ENCODE results near the gene CCDC184.
"Not testable (repeated sequence)": the region's sequence is repeated elsewhere in the genome, so short reads cannot be mapped to it uniquely, and the experiment has no call there.

CCDC184 gene

DNA sequence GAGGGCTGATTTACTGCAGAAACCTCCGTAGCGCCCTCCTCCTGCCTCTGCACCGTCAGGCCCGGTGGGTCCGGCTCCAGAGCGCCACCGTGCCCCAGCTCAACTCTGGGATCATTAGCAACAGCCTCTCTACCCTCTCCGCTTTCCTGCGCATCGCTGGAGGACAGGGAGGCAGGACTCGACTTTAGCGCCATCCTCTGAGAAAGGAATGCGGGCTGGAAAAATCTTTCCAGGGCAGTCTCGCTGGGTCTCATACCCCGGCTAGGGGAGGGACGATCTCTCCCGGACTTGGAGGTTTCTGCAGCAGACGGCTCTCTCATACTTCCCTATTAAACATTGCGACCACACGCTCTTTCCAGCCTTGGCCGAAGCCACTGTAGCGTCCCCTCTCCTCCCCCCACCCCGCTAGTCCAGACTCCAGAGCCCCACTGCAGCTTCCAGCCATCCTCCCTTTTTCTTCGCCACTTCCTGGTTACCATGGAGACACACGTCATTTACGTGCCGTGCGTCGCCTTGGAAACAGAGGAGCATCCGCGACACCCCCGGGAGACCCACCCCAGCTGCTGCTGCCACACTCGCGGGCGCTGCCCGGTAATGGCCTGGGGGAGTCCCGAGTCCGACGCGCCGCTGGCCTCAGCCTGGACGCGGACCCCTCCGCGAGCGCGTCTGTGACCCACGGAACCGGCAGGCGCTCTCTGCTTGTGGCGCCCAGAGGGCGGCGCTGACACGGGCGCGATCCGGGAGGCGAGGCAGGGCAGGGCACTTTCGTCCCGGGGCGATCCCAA is at the start of gene CCDC184:
CCDC184 (plus strand) TSS at position 554 of the 785 bp plus-strand sequence. CDS start 479 bp downstream, outside the sequence.
- peak; percentile 88 for DNase-seq

DNA sequence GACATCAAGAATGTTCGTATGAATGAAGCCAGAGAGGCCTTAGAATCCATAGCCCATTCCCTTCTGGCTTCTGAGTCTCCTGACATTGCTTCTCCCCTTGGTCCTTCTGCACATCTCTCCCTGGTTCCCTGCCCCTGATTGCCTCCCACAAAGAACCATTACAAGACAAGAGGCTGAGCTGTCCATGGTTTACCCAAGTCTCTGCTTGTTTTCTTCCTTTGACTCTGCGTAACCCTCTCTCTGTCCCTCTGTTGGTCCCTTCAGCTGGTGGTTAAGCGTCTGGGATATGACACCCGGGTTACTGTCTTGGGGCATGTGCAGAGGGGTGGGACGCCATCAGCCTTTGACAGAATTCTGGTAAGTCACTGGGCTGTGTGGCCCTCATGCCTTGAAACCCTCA is 48.4 kb upstream of the CCDC184 start:
- no peak for DNase-seq

DNA sequence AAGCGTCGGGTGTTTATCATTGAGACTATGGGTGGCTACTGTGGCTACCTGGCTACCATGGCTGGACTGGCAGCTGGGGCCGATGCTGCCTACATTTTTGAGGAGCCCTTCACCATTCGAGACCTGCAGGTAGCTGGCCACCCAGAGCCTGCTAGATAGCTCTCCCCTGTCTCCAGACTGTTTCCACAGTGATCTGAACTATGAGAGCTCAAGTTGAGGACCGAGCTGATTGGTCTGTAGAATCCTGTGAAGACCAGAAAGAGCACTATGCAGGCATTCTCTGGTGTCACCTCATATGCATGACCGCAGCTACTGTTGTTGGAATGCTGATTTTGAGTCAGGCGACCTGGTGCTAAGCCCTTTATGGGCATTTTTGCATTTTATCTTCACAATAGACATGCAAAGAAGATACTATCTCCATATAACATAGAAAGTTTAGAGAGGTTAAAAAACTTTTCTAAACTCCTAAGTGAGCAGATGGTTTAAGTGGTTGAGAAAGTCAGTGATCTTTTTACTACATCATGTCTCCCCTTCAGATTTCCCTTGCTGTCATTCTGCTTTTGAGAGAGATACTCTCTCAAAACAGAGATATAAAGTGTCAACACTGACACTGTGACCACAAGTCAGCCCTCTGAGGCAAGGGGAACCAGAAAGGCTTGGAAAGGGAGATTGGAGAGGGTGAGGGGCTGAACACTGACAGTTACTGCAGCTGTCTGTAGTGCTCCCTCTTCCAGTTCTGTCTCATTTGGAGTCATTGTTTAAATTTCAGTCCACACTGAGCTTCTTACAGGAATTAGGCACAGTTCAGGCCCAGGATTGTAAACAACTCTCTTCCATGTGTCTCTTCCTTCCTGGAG is 40.4 kb upstream of the CCDC184 start:
- no peak for DNase-seq

DNA sequence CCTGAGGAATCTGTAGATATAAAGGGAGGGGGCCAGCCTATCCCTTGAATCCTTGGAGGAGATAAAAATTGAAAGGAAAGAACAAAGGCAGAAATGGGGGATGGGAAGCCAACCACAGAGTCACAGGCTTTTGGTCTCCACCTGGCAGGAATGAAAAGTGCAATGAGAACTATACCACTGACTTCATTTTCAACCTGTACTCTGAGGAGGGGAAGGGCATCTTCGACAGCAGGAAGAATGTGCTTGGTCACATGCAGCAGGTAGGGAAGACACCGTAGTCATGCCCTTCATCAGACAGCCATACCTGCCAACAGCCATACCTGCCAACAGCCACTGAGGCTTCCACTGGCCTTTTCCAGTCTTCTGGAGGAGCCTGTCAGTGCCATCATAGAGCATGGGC is 39.5 kb upstream of the CCDC184 start:
- no peak for DNase-seq

DNA sequence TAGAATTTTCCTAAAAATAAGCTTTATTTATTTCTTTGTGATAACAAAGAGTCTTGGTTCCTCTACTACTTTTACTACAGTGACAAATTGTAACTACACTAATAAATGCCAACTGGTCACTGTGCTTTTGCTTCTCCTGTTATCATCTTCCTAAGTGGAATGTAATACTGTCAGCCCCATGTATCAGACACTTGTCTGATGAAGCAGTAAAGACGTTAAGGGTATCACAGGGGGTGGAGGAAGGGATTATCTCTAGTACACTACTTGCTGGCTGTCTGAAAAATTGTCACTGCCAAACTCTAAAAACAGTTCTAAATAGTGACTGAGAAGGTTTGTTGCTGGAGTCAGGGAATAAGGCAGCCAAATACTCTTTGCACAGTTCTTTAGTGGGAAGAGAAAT is 37.5 kb upstream of the CCDC184 start:
- no peak for DNase-seq

DNA sequence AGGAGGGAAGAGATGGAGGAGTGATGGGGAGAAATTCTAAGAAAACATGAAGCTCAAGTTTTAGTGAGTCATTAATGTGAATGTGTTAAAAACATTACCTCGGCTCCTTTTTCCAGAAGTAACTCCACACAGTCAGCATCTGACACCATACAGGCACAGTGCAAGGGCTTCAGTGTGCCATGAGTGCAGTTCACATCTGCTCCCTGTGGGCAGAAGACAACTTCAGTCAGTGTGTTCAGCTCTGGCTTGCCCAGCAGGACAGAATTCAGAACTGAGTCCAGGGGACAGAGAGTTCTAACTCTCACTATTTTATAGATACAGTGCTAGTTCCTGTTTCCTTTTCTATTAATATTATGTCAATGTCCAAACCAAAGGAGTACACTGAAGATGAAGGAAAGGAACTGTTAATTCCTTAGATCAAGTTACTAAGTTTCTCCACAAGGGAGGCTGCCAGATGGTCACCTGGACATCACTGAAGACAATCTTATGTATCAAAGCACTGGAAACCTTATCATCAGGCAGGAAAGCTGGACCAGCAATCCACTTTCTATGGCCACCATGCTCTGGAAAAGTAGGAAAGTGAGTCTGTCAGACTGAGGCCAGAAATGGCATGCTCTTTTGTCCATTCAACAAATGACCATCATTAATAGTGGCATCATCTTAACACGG is 32.2 kb upstream of the CCDC184 start:
- DNase-seq = no peak

DNA sequence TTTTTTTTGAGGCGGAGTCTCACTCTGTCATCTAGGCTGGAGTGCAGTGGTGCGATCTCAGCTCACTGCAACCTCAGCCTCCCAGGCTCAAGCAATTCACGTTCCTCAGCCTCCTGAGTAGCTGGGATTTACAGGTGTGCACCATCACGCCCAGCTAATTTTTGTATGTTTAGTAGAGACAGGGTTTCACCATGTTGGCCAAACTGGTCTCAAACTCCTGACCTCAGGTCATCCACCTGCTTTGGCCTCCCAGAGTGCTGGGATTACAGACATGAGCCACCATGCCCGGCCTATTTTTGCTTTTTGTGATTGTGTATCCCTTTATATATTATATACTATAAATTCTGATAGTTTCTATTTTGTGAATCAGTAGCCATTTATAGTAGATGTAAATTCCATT is 27.7 kb upstream of the CCDC184 start:
- DNase-seq = not testable (repeated sequence)

DNA sequence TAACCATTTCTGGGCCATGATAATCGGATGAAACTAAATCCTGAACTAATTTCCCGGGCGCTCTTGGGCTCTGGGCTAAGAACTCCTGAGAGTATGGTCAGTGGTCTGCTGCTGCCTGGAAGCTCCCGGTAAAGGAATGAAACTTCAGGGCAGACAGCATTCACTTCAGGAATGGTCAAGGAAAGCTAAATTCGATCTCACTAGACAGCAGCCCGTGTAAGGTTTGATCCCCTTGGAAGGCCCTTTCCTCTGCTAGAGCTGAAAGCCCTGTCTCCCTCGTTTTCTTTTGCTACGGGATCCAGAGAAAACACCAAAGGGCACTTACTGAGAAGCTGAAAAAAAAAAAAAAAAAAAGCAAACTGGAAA is 26.8 kb upstream of the CCDC184 start:
- no peak for DNase-seq

DNA sequence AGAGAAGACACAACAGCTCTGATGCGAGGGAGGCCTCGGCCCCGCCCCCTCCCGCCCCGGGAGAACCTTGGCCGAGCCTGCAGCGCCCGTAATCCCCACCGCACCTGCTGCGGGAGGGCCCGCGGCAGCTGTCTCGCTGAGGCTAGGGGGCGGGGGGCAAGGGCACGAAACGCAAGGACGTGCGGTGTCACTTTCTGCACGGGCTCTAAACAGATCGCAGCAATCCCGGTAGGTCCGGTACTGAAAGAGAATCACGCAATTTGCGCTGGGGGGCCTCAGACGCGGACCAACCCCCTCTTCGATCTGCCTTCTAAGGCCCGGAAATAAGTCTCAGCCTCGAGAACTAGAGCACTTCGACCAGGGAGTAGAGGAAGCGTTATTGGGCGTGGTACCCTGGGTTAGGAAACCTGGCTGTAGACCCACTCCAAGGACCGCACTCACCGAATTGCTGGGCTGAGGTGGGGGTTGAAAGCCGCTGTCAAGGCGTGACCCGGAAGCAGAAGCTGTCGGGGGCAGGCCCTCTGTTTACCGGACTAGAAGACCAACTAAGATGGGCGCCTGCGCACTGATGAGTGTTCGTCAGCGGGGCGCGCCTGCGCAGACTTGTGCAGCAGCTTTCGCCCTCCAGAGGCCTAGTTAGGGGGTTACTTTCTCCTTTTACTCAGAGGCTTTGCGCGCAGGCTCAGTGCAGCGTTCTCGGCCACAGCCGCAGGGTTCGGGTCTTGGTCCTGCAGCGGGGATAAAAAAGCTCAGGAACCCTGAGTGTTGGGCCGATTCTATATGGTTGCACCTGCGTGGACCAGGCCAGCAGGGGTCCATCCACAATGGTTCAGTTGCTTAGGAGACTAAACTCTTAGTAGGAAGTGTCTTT is 26.2 kb upstream of the CCDC184 start, which contains the start of gene ASB8:
ASB8 (minus strand) TSS at position 498 of the 871 bp plus-strand sequence. CDS start 4,019 bp downstream, outside the sequence.
- peak; percentile 100 for DNase-seq

DNA sequence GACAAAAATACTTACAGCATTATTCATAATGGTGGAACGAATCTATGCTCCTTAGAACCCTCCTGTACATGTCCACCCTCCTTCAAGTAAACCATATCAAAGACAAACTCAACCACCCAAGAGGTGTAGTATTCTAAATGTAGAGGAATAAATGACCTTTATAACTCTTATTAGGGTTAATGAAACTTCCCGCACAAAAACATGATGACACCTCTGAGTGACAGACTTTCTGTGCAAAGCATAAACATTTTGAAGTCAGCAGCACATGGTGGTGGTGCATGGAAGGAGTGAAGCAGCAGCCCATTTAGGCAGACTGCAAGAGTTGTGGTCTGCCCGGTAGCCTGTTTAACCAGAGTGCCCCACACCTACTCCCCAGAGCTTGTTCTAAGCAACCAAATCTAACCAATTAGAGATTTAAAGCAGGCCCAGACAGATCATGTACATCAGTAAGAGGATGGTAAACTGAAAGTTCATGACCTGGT is 25.5 kb upstream of the CCDC184 start:
- DNase-seq = no peak

DNA sequence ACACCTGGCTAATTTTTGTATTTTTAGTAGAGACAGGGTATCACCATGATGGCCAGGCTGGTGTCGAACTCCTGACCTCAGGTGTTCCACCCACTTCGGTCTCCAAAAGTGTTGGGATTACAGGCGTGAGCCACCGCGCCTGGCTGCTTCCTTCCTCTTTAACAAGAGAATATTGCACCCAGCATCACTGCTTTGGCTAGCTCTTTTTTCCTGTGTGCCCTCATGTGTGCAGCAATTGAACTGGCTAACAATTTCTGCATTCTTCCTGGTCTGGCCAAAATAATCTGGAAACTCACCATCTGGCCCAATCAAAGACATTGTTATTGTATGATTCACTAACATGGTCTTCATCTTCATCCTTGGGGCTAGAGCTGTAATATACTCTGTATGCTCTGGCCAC is 23.4 kb upstream of the CCDC184 start:
- no peak for DNase-seq

DNA sequence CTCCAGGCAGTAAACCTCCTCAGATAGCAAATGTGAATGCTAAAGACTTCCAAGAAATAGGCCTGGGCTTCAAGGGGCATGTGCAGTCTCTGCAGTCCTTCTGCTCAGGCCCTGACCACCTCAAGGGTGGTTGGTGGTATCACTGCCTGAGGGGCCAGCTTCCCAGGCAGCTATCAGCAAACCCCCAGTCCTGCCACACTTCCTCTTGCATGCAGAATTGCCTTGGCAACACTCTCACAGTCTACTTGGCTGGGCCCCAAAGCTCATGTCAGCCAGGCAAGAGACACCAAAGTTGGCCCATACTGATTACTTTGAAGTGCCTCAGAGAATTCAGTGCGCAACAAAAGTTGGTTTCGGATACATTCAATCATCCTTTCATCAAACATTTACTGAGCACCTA is 22.6 kb upstream of the CCDC184 start:
- DNase-seq = no peak

DNA sequence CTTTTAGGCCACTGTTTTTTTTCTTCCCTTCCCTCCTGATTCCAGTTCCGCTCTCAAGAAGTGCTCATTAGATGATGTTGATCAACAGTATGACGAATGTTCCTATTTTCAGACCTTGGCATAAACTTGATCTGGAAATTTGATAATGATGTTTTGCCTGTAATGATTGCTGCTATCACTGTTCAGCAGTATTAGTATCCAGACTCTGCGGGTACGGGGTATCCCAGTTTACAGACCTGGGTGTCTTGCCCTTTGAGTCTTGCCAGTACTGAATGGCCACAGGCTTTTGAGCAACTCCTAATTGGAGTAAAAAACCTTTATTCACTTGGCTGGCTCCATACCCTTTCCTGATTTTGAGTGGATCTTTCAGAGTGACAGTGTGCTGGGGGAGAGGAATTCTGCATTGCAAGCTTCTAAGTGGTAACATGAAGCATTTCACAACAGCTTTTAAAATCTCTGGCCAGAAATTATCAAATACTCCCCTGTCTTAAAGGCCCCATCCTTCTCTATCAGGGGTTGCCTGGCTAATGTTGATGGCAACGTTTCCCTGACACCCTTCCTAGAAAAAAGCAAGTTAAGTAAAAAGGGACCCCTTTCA is 20.2 kb upstream of the CCDC184 start:
- DNase-seq = no peak

DNA sequence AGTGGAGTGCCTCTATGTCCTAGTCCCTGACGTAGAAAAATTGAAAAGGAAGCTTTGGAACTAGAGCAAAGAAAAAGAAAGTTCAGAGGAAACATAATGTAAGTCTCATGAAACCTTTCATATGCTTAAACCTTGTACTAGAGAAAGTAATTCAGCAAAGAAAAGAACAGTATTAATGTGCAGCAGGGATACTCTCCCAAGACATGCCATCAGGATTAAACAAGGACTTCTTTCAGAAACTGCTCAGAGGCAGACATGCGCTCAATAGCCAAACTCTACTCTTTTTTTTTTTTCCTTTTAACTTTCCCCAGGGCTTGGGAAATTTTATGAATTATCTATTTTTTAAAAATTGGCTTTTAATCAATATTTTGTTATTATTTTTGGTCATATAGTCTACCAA is 19.0 kb upstream of the CCDC184 start:
- no peak for DNase-seq

DNA sequence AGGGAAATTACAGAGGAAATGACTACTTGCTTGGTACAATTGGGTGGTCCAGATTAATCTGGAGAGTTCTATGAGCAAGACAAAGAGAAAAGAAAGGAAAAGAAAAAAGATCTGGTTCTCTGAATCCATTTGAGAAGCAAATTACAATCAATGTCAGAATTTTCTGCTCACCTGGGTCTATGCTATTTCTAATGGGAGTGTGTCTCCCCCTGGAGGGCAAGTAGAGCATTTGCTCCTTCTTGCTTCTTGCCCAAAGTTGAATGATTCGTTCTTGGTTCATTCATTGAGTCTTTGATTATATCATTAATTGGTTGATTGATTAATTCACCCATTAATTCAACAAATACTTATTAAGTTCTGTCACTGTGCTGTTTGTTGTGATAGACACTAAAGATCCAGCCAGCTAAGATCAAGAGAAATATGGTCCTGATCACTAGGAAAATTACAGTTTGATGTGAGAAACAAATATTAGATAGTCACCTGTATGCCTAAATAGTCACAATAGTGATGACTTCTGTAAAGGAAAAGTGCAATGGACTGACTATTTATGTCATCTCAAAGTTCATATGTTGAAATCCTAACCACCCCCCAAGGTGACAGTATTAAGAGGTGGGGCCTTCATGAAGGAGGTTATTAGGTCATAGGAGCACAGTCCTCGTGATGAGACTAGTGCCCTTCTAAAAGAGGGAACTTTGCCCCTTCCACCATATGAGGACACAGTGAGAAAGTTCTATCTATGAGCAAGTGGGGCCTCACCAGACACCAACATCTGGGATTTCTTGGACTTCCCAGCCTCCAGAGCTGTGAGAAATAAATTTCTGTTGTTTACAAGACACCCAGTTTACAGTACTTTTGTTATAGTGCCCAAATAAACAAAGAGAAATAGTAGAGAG is 18.1 kb upstream of the CCDC184 start:
- DNase-seq = peak; percentile 77

DNA sequence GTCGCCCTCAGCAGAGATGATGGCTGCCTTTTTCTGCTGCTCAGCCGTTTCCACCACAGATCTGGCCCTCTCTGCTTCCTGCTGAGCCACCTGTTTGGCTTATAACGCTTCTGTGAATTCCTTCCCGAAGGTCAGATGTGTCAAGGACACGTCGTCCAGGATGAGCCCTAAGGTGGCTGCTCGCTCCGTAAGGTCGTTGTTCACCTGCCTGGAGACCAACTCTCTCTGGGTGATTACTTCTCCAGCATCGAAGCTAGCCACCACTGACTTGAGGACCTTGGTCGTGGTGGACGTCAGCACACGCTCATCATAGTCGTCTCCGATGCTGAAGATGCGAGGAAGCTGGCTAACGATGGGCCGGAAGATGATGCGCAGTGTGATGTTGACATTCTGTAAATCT is 14.4 kb upstream of the CCDC184 start:
- DNase-seq = no peak

DNA sequence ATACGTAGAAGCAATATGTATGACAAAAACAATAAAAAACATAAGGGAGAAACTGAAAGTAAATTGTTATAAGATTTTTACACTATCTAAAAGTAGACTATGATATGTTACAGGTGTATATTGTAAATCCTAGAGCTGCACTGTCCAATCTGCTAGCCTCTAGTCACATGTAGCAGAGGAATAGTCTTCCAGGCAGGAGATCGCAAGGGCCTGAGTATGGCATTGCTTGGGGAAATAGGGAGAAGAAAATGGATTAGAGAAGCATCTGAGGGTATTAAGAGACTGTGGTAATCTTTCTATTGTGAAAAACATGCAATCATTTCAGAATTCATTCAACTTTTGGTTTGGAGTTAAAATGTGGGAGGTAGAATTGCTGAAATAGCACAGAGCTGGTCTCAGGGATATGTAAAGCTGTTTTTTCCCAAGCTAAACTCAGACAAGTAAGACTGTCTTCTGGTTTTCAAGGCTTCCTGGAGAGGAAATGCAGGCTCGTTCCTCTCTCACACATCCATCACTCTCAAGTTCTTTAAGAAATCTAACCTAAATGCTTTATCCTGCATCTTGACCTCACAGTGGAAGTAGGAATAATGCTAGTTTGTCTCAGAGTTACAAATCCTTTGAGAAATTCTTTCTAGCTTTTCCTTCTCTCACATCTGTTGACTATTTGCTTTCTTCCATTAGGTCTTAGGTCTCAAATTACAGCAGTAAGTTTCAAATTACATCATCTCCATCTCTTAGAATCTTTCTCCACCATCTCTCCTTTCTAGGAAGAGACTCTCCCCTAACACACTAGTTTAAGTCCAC is 7.6 kb upstream of the CCDC184 start:
- DNase-seq = no peak

DNA sequence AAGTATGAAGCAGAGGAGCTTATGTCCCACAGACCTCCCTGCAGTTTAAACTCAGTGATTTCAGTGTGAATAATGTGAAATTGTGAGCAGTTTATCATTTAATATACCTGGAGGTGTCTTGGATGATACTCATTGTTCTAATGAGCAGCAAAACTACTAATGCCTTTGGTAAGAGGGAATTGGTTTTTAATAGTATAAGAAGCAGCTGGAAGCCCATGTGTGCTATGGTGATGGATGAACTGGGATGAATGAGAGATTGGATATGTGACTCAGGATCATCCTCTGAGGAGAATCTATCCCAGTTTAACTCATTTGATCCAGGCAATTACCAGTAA is 7.1 kb upstream of the CCDC184 start:
- no peak for DNase-seq

DNA sequence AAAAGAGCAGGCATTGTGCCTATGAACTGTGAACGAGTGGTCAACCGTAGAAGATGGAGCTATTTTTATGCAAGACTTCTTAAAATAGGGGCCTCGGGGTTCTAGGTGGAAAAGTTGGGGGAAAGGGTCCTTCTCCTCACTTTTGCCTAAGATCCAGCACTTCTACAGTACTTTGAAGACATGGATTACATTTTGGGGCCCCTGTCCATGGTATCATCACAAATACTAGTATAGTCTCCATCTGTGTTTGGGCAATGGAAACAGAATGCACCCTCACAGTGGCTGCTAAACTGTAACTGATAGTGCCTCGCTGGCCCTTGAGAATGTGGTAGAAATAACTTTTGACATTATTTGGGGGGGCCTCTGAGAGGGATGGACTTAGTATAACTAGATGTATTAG is 5.5 kb upstream of the CCDC184 start:
- DNase-seq = no peak

DNA sequence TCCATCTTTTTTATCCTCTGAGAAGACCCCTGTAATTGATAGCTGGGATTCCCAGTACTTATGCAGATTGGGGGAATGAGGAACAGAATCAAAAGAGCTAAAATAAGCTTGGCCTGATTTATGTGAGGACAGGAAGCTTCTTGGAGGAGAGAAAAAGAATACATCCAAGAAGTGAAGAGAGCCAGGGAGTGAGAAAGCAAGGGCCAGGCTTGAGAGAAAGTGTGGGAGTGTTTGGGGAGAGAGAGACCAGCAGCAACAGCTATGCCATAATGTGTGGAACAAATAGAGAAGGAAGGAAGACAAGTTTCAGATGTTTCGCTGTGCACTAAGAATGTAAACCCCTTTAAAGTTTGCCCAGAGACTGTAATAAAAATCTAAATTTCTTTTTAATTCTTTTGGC is 4.0 kb upstream of the CCDC184 start:
- DNase-seq = no peak

All from NCI-H1092 treated with DMSO at 0.1 percent for 48 hours (cell line).